Frontal cortex (tissue), 4 donors: Measurements from ENCODE around the gene WWOX. TPM values are rescaled to one million over a fixed set of nuclear protein-coding genes. Genes with fewer than 3 reads are reported as not detected.

Experiments
- DNase-seq, 2 donors: peaks; one replicate each; pipeline ENCODE4 v3.0.0; 2012; ENCODE audit warnings: low spot score in 2 of 2
- FAIRE-seq: peaks from 2 replicates; lab custom pipeline; 2012; peaks lifted over from hg19 to GRCh38; lab: Jason Lieb, UNC
- total RNA-seq: library from RNA; depleted of rRNA; stranded (reverse); fragments of >200 nt; gene quantifications from one replicate; pipeline ENCODE4 v1.2.3, GENCODE V29; 2014
- donor health status: control.
- donor health status: control.
- donor health status: control.

WWOX gene
- total RNA-seq, 1 donor from 2014 or later, result 17.1 TPM

DNA sequence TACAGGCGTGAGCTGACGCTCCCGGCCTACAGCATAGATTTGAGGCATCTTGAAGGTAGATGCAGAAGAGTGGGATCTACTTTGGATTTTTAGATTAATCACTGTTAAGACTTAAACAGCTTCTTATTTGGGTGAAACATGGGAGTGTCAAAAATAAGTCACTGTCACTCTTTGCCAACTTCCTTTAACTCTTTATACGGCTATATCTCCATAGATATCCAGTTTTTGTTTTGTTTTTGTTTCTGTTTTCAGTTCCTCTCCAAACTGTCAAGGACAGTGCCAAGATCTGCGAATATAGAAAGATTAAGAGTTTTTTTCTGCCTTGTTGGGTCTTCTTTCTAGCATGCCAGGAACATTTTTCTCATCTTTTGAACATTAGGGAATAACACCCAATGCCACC is 706.1 kb downstream of the WWOX start:
- FAIRE-seq, result no peak
- no peak for DNase-seq

DNA sequence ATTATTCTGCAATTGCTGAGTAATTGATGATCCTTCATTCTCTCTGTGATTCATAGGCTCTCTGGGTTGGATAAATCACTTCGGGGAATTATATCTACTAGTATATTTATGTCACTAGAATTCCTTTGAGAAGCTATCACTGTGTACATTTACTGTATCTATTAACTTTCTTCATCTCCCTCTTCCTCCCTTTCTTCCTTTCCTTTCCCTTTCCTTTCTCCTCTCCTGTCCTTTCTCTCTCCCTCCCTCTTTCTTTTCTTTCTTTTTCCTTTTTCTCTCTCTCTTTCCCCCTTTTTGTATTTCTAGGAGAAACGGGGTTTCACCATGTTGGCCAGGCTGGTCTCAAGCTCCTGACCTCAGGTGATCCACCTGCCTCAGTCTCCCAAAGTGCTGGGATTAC is 711.8 kb downstream of the WWOX start:
- FAIRE-seq (no peak), DNase-seq (no peak)

GRCh38 chr16:78812582-78812981 is 713.1 kb downstream of the WWOX start:
- DNase-seq (no peak), FAIRE-seq (no peak)

DNA sequence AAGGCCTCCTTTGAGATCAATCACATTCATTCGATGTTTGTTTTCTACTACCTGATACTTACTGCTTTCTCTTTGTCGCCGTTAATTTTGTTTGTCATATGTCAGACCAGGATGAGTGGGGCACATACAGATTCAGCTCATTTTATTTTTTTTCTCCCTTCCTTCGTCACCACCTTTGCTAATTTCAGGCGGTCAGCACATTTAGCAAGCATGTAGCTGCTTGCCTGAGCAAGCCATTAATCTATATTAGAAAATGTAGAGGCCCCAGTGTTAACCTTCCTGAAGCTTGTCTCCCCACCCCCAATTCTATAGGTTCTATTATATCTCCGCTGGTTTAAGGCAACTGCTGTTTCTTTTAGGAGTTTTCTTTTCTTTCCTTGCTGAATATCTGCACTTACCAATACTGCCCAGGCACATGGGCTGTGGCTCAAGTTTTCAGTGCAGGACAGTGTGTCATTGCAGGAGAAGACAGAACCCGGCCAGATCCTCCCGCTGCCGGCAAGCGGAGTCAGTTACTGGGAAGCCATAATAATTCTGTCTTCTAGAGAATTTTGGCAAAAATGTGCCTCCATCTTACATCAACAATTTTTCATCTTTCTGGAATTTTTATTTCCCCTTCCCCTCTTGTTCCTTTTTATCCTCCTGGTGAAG is 714.3 kb downstream of the WWOX start:
- FAIRE-seq (no peak), DNase-seq (no peak)

DNA sequence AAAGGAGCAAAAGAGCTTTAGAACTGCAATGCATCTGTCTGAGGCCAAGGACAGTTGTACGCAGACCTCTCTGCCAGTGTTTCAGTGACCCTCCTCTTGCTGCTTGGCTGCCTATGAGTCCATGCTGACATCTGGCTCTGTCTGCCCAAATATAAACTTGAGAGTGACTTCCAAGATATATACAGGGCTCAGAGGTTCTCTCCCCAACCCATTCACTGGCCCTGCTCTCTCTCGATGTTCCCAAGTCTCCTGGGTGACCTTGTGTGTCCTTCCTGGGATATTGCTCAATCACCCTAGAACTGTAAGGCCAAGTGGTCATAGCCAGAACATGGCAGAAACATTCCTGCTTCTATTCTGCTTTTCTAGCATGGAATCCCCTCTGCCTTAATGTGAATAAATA is 716.3 kb downstream of the WWOX start:
- FAIRE-seq (no peak), DNase-seq (no peak)

- FAIRE-seq, result no peak
- DNase-seq, result no peak
These were observed 717.2 kb downstream of the WWOX start for GRCh38 chr16:78816499-78817195.

DNA sequence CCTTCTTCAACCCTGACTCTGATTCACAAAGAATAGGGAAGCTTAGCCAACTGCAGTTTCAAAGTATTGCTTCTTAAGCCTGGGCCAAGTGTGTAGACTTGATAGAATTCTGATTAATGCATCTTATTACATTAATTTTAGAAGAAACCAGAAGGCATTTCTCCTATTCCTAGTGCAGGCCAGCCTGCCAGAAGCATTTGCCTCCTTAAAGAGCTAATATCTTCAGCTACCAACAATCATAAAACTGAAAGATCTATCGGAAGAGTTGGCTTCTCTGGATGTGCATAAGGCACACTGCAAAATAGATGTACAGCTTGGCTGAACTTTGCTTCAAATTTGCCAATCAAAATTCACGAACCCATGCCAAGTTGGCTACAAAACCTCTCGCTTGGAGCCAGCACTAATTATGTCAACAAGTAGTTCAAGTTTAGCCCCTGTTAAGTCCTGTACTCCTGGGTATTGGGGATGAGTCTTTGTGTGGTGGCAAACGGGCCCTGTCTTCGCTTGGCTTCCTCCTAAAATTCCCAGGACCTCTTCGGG is 717.8 kb downstream of the WWOX start:
- no peak for DNase-seq
- no peak for FAIRE-seq

GRCh38 chr16:78821335-78821734 is 721.9 kb downstream of the WWOX start:
- FAIRE-seq, result no peak

DNA sequence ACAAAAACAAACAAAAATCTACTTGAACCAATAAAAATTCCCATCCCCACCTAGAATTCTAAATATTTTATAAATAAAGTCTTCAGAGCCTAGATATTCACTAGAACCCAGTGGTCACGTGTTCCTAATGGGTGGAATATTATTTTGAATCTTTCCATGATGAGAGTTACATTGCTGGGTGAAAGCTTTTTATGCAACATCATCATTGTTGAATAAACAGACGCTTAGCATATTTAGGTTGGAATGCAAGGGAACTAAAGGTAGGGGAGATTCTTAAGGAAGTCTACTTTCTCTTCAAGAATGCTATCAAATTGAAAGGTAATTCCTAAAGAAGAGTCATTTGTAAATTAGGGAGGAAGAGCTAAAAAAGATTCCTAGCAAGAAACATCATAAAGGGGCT is 723.1 kb downstream of the WWOX start:
- DNase-seq, result no peak

More at GRCh38 chr16:78821335-78821734, 721.9 kb downstream of the WWOX start:
- no peak for DNase-seq

GRCh38 chr16:78823027-78823426 is 723.6 kb downstream of the WWOX start:
- FAIRE-seq (no peak), DNase-seq (no peak)

More for the DNA sequence above, 723.1 kb downstream of the WWOX start:
- no peak for FAIRE-seq

DNA sequence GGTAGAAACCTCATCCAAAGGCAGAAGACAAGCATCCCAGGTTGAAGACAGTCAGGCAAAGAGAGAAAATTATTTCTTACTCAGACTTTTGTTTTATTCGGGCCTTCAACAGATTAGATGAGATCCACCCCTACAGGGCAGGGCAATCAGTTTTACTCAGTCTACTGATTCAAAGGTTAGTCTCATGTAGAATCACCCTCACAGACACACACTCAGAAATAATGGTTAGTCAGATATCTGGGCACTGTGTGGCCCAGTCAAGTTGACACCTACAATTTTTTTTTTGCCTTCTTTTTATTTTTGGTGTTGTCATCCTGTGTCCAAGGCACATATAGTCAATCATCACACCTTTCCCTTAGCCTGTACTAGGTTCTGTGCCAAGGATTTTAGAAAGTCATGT is 729.8 kb downstream of the WWOX start:
- no peak for DNase-seq
- no peak for FAIRE-seq

- DNase-seq (no peak), FAIRE-seq (no peak)
These were observed 731.1 kb downstream of the WWOX start for GRCh38 chr16:78830599-78830998.

GRCh38 chr16:78832100-78832499 is 732.6 kb downstream of the WWOX start:
- no peak for DNase-seq
- no peak for FAIRE-seq

DNA sequence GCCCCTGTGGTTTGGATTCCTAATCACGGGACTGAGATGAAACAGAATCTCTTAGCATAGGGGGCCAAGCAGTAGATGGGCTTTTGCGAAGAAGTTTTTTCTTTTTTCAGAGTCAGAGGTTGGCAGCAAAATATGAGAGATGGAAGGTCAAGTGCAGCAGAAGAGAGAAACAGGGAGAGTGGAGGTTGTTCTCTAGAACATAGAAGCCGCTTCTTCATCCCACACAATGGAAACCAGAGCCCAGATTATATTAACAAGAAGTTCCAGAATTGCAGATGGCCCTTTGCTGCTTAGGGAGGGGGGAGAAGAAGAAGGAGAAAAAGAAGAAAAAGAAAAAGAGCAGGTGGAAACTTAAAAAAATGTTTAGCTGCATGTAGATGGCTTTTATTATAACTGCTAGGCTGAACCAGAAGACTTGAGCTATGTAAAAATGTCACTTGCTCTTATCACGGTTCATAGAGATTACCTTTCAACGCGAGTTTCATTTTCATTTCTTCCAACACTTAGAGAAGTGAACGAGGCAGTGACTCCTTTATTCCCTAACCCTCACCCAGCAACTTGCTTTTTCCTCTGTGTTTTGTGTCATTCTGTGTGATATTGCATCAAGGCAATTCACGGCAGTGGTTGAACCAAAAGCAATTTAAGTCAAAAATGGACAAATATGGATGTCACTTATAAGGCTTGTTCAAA is 737.5 kb downstream of the WWOX start:
- FAIRE-seq (no peak), DNase-seq (no peak)

DNA sequence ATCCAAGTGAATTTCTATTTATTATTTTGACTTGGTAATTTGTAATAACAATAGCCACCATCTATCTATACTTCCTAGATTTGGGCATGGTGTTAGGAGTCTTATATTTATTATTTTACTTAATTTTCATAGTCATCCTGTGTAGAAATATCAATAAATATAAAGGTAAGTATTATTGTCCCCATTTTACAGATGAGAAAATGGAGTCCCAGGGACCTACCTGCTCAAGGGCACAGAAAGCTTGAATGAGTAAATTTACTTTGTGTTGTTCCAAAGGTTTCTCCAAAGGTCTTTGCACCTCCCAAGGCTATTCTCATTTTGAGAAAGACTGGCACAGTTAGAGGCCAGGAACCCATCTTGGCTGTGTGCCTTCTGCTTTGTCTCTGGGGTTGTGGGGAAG is 738.3 kb downstream of the WWOX start:
- DNase-seq, result no peak
- FAIRE-seq, result no peak

GRCh38 chr16:78838276-78838675 is 738.8 kb downstream of the WWOX start:
- DNase-seq (no peak), FAIRE-seq (no peak)

GRCh38 chr16:78842950-78843349 is 743.5 kb downstream of the WWOX start:
- no peak for FAIRE-seq
- no peak for DNase-seq

GRCh38 chr16:78843978-78844377 is 744.5 kb downstream of the WWOX start:
- DNase-seq (no peak), FAIRE-seq (no peak)

DNA sequence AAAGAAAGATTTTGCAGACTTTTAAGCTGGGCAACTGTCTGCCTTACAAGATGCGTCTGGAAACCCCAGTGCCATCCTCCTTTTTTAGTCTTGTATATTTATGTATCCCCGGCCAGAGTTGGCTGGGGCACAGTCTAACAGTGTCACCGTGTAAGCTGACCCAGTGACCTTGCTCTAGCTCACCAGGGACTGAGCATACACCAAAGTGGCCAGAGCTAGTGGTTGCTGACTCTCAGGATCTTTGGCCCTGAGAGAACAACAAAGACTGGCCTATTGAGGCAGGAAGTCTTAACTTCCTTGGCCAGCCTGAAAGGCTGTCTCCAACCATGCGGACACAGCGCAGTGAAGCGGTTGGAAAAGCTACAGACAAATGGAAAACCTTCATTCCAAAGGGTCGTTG is 745.2 kb downstream of the WWOX start:
- FAIRE-seq (no peak), DNase-seq (no peak)

DNA sequence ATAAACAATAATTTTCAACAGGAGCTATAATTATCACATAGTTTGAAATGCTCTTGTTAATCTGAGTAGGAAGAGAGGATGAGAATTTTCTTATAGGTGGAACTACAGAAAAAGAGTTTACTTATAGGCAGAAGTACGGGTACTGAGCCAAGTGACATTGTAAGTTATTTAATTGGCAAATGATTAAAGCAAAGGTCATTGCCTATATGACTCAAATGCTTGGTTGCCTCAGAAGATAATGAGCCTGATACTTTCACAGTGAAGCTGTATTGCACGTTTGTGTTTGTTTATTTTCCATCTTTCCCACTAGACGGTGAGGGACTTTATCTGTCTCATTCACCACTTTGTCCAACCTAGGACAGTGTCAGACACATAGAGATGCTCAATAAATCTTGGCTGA is 751.8 kb downstream of the WWOX start:
- DNase-seq, result no peak
- FAIRE-seq, result no peak

DNA sequence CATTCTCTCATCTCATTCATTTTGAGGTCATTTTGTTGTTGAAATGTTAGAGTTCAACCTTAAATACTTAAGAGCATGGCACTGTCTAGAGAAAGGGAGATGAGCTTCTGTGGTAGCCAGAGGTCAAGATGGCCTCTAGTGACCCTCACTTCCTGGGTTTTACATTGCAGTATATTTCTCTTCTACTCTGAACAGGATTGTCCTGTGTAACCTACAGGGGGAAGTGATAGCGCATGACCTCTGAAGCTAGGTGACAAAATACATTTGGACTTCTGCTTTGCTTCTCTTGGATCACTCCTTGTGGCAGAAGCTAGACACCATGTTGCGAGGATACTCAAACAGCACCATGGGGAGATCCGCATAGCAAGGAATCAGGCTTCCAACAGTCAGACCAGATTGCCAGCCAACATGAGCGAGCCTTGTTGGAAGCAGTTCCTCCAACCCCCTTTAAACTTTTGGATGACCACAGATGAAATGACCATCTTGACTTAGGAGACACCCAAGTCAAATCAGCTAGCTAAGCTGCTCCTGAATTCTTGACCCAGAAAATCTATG is 752.7 kb downstream of the WWOX start:
- FAIRE-seq, result no peak
- DNase-seq, result no peak
